GM19324 (cell line): ENCODE results near the gene TWF2.

Experiments used
- ATAC-seq: cut with Tn5 transposase; IDR thresholded peaks from one replicate; pipeline ENCODE4 v1.9.1; 2021; ENCODE audit warnings: mild to moderate bottlenecking, moderate library complexity; ENCODE audit not compliant: unreplicated experiment, low FRiP score

TWF2 gene

GRCh38 chr3:52210037-52210436, 28.9 kb downstream of the TWF2 start:
- ATAC-seq: no peak

- no peak for ATAC-seq
Measured at GRCh38 chr3:52208556-52208955, 30.4 kb downstream of the TWF2 start.

- ATAC-seq: no peak
Measured at GRCh38 chr3:52205727-52206372, 33.1 kb downstream of the TWF2 start.

GRCh38 chr3:52204337-52205073, 34.5 kb downstream of the TWF2 start:
- no peak for ATAC-seq

GRCh38 chr3:52203701-52204100, 35.3 kb downstream of the TWF2 start:
- no peak for ATAC-seq

GRCh38 chr3:52202384-52203077, 36.4 kb downstream of the TWF2 start:
- ATAC-seq: no peak

- ATAC-seq: no peak
Measured at GRCh38 chr3:52200981-52201679, 37.8 kb downstream of the TWF2 start.

- ATAC-seq: no peak
Measured at GRCh38 chr3:52198643-52199608, 40.0 kb downstream of the TWF2 start.

GRCh38 chr3:52197842-52198625, 40.9 kb downstream of the TWF2 start, which contains the start of gene ALAS1:
TSS of gene ALAS1 (plus strand) at chr3:52198160. CDS start at chr3:52199242, 1,082 bp downstream.
- ATAC-seq: peak; percentile 85

GRCh38 chr3:52197499-52197841, 41.5 kb downstream of the TWF2 start:
- no peak for ATAC-seq

- ATAC-seq: no peak
Measured at GRCh38 chr3:52196977-52197376, 42.0 kb downstream of the TWF2 start.

GRCh38 chr3:52195823-52196331, 43.1 kb downstream of the TWF2 start:
- ATAC-seq: no peak

GRCh38 chr3:52195291-52195597, 43.7 kb downstream of the TWF2 start:
- ATAC-seq: no peak

GRCh38 chr3:52194485-52195290, 44.3 kb downstream of the TWF2 start:
- ATAC-seq: no peak

GRCh38 chr3:52193065-52193464, 45.9 kb downstream of the TWF2 start:
- ATAC-seq: no peak

- ATAC-seq: no peak
Measured at GRCh38 chr3:52191663-52192062, 47.3 kb downstream of the TWF2 start.

GRCh38 chr3:52190294-52191074, 48.5 kb downstream of the TWF2 start:
- ATAC-seq: no peak
